Tibial nerve (tissue), 4 donors: ENCODE measurements around the gene ABITRAM.

ENCODE experiments used
- CTCF ChIP-seq, 5 experiments: fragments of 200-600 bp in 3 of 5; fragments of 450-650 bp in 2 of 5; sonication (generic) in 3 of 5; IDR thresholded peaks; one replicate each; pipeline ENCODE4 v1.5.1; 2016 to 2019; ENCODE audit warnings: antibody characterized with exemption in 5 of 5, mild to moderate bottlenecking in 3 of 5, moderate library complexity in 2 of 5
- EP300 ChIP-seq, 2 donors: sonication (generic); formaldehyde crosslinking; IDR thresholded peaks; one replicate each; pipeline ENCODE4 v1.6.1; 2017; ENCODE audit warnings: antibody characterized with exemption in 2 of 2, mild to moderate bottlenecking in 1 of 2
- POLR2A ChIP-seq, 2 donors: fragments of 450-650 bp; IDR thresholded peaks; one replicate each; pipeline ENCODE4 v1.6.1; 2017; ENCODE audit warnings: antibody characterized with exemption in 2 of 2, mild to moderate bottlenecking in 2 of 2, moderate library complexity in 2 of 2

GRCh38 chr9:108884701-108885100, 49.5 kb upstream of the ABITRAM start:
- TF ChIP-seq POLR2A (IDR thresholded peaks at IDR 0.05) (no peak), CTCF (IDR thresholded peaks at IDR 0.05) (no peak), EP300 (IDR thresholded peaks at IDR 0.05) (no peak)
